ELR (cell line): Measurements from ENCODE around the gene MACROH2A1.

Experiments used
- DNase-seq: peaks from one replicate; pipeline ENCODE4 v3.0.0-alpha.2; 2015; ENCODE audit warnings: low read depth

MACROH2A1 gene

DNA sequence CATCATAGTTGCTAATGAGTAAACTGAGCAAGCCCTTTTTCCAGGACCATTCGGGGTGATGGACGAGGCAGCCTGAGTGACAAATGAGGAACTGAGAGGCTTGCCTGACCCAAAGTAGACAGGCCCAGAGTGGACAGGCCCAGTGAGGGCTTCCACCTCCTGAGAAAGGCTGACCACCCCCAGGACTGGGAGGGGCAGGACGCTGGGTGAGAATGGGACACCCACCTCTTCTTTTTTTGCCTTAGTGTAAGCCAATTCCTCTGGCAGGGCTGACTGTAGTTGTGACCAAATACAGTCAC lies 68.3 kb downstream of the MACROH2A1 start:
- DNase-seq, result no peak

DNA sequence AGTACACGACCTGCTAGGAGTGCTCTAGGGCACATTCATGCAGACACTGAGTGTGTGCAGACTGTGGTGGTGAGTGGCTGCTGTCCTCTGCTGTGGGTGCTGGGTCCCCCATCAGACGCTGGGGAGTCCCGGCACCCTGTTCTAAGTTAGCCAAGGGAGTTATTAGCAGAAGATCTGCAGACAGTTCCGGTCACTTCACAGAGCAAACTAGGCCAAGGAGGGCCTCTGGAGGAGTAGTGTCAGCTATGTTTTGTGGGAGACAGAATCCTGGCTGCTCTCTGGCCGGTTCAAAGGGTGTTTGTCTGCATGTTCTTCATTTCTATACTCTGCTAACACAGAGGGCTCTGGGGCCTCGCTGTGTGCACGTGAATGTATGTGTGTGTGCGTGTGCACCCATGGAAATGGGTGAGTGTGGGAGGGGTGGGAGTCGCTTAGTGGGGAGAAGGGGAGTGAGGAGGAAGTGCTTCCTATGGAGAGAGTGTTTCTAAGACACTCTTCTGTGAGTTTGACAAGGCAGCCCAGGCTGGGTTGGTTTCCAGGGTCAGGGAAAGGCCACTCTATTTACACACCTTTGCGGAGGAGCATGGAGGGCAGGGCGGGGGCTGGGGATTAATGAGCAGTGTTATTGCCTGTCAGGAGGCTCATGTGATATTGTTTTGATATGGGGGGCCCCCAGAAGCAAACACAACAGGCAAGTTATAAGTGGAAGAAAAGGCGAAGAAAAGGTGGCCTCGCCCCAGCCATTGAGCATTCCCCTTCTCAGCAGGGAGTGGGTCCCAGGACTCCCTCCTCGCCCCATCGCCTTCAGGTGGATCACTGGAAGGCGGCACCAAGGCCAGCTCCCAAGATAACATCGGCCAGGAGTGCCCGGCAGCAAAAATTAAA lies 68.9 kb downstream of the MACROH2A1 start:
- DNase-seq, result no peak

DNA sequence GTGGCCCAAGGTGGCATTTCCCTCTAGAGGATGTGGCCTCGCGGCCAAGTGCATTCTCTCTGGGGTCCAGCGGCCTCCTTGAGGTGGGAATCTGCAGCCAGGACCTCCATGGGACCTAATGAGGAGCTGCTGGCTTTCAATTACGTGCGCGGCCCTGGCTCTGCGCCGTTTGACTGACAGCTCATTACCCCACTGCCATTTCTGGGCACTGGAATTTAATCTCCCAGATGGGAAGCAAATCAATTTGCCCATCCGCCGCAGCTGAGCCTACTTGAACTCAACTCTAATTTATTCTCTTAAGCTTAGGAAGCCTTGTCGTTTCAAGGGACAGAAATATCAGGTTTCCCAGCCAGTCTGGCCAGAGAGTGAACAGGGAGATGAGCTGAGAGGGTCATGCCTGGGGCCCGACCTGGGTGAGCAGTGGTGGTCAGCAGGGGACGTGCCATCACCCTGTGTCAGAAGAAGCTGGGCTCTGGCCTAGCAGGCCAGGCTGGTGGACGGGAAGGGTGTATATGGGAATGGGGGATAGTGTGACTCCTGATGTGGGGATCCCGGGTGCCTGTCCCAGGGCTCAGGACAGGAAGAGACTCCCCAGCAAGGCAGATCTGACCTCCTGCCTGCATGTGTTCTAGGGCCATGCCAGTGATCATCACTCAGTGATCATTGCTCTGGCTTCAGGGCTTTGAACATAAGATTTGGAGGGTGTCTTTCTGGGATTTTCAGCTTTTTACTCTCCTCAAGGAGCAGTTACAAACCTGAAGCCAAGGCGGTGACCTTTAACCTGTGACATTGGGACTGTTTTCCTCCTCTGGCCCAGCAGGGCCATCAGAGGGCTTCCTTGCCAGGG lies 69.7 kb downstream of the MACROH2A1 start:
- no peak for DNase-seq

DNA sequence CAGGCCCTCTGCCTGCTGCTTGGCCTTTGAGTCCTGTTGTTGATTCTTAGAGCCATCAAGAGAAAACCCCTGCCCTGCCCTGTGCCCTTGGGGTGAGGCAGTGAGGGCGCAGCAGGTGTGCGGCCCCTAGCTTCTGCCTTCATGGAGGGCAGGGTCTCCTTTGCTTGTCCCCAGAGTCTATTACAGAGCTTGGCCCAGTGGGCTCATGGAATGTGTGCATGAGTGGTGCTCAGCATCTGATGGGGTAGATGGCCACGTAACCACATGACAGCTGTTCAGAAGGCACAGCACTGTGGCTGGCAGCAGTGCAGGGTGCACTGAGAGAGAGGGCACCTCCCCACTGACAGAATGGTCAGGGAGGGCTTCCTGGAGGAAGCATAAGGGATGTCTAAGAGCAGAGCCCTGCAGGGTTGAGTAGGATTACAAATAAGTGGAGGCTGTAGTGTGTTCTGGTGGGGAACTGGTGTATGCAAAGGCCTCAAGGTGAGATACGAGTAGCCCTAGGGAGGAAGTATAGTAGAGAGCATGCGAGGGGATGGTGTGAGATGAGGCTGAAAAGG lies 70.8 kb downstream of the MACROH2A1 start:
- DNase-seq, result no peak

DNA sequence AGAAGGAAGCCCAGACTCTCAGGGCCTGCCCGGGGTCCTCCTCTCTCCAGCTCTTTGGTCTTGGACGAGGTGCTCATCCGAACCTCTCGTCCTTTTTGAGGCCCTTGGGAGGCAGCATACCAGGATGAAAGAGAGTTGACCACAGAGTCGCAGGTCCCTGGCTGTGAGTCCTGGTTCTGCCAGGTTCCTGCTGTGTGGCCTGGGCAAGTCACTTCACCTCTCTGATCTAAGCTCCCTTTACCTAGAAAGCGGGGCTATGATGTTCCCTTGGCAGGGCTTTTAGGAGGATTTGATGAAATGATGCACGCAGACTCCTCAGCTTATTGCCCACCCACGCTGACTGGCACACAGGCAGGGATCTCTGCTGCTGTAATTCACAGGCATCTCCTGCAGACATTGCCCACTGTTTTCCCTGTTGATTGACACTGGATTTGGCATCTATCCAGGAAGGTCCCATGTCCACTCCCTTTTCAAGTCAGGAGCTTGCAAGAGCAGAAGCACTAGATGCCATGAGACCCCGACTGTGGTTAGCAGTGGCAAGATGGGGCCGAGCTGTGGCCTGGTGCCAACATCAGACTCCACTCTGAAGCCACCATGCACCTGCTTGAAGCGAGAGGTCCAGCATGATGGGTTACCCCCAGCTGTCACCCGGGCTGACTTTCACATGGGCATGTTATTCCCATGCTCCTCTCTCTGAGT lies 71.5 kb downstream of the MACROH2A1 start:
- no peak for DNase-seq

DNA sequence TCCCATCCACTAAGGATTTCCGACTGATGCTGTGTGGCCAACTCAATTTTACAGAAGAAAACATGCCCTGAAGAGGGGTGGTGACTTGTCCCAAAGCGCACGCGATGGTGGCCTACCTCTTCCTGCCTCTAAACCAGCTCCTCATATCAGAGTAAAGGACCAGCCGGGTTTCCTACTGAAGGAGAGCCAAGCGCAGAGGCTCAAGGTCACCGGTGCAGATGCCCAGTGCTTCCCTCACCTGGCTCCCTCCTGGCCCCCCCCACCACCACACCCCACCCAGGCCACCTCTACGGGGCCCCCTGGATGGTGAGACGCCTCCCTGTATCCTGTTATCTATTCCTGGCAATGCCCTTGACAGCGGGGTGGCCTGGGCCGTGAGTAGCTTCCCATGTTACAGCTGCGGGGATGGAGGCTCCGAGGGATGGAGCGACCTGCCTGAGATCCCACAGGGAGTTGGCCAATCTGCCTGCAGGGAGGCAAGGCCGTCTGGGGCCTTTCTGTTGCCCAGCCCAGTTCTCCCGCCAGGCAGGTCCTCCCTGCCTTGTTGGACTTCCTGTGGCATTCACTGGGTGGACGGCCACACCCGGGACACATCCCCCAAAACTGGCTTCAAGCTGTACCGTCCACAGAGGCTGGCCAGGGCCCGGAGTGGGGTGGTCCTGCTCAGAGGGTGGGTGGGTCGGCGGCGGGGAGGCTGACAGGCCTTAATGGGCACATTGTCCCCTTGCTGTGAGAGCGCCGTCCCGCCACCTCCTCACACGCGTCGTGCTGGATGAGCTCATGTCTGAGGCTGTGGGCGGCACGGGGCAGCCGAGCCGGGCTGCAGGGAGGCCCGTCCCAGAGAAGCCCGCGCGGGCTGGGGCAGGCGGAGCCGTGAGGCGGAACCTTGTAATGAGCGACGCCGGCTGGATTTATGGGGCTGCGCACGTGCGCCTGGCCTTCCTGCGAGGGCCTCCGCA lies 72.5 kb downstream of the MACROH2A1 start:
- no peak for DNase-seq

DNA sequence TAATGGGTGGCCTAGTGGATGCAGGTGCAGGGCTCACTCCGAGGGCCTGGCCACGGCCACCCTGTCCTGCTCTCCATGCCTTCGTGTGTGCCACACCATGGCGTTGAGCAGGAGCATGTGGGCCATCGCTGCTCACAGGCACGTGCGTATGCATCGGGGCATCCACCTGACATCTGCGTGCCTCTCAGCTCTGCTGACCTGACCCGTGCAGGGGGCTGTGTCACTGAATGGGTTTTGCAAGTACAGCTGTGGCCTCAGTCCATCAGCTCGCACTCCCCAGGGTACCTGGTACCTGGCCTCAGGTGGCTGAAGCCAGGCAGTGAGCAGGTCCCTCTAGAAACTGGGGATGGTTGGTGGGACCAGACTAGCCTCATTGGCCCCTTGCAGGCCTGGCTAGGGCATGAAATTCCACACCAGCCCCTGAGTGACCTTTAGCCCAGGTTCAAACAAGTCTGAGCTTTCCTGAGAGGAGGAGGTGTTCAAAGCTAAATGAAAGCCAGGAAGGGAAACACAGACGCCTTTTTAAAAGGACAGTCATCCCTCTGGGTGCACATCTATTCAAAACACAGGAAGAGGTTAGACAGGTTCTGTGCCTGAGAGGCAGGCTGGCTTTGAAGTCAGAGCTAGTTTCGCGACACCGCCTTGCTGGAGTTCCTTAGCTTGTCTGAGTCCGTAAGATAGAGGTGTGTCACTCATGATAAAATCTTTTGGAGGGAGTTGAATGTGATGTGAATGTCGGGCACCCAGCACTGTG lies 74.0 kb downstream of the MACROH2A1 start:
- no peak for DNase-seq

DNA sequence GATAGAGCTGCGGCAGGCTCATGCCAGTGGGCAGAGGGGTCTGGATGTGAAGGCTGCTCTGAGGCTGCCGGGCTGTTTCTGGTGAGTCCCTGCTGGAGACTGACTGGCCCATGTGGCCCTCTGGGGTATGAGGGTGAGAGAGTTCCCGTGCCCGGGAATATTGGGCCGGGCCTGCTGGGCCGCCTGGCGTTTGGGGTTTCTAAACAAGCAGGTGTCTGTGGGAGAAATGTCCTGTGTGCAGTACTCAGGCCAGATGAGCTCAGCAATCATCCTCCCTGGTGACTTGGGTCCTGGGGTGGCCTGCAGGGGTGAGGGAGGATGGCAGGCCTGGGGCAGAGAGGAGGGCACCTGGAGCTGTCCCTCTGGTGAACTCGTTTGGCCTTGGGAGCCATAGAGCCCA lies 74.9 kb downstream of the MACROH2A1 start:
- no peak for DNase-seq

DNA sequence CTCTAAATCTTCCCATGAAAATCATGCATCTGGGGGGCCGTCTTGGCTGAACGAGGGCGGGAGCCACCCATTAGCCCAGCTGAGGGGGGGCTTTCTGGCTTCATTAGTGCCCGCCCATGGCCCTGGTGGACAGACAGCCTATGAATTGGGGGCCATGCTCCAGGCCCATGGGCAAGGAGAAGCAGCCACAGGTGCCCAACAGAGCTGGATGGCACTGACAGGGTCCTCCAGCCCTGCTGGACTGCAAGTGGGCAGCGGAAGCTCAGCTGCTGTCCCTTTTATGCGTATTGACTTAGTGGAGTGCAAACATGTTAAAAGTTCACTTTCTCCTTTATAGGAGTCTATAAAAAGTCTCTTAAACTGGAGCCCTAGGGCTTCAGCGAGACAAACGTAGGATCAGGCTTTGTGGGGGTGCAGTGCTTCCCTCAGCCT lies 75.3 kb downstream of the MACROH2A1 start:
- no peak for DNase-seq

DNA sequence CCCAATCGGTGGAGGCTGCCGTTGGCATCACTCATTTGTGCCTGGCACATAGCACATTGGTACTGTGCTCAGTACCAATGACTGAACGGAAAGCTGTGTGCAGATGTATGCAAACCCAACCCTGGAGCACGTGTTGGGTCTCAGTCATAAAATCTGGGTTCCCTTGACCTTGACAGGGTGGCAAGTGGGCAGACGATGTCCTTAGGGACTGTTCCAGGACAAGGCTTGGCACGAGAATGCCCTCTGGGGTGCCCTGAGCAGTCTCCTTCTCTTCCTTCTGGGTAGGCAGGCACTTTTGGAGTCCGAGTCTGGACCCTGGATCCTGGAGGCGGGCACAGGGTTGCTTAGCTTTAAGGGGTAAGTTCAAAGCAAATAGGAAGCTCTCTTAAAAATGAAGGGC lies 75.8 kb downstream of the MACROH2A1 start:
- no peak for DNase-seq

DNA sequence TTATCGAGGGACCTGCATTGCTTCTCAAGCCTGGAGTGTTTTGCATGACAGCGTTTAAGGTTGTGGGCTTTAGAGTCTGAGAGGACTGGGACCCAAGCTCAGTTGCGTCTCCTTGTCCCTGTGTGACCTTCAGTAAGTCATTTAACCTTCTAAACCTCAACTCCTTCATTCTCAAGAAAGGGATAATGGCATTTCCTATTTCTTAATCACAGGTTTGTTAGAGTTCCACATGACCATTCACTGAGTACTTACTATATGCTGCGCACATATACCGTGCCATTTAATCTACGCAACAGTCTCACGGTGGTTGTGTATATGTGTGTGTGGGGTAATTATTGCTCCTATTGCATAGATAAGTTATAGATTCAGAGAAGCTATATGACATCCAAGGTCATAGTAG lies 76.3 kb downstream of the MACROH2A1 start:
- no peak for DNase-seq

DNA sequence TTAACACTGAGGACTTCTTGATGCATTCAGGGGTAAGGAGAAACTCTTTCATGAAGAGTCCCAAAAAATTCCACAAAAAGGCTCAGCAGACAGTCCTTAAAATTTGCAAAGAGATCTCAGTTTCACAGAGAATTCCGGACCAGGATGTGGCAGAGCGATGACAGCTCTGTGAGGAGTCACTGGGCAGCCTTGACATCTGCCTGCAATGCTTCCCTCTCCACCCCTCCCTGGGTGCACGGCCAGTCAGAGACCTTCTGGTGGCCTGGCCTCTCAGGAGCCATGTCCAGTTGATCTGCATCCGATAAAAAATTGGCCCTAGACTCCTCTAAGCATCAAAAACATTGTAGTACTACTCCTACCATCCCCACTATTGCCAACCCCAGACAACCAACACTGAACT lies 76.8 kb downstream of the MACROH2A1 start:
- no peak for DNase-seq

DNA sequence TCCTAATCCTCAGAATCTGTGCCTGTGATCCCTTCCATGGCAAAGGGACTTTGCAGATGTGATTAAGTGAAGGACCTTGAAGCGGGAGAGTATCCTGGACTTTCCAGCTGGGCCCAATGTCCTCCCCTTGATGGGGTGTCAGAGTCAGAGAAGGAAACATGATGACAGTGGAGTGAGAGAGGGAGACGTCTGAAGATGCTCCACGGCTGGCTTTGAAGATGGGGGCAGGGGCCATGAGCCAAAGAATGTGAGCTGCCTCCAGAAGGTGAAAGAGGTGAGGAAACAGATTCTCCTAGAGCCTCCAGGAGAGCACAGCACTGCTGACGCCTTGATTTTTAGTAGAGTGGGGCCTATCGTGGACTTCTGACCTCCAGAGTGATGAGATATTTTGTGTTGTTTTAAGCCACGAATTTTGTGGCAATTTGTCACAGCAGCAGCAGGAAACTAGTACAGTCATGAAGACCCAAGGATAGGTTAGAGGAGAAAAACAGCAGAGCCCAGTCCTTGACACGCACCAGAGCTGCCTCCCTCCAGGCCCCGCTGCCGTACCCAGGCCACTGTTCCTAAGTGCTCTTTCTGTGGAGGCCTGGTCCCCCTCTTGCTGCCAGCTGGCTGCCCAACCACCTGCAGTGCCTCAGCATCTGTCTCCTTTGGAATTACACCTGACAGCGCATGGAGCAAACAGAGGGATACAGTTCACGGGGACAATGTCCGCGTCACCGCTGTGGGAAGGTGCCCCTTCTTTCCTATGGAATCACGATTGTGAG lies 78.1 kb downstream of the MACROH2A1 start:
- no peak for DNase-seq

DNA sequence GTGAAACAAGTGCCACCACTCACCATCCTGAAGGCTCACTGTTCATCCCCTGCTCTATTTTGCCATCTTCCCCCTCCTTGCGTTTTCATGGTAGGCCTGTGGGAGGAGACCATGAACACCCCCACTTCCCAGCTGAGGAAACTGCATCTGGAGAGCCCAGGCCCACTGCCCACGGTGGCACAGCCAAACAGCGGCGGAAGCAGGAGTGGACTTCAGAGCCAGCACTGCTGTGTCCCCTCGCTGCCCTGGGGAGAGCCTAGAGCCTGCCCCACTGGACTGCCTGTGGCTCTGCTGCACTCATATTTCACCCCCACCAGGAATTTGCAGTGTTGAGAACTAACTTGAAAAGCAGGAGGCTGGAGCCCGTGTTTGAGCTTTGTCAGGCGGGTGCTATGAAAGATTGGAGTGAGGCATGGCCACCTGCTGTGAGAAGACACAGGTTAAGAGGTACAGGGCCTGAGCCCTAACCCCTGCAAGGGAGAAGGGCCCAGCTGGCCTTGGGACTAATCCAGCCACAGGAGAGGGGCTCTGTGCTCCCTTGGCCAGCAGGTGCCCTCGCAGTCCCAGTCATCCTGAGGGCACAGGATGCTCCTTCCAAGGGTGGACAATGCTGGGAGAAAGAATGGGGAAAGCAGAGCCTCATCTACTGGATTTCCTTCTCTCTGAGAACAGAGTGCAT lies 79.0 kb downstream of the MACROH2A1 start:
- DNase-seq, result peak; percentile 22

DNA sequence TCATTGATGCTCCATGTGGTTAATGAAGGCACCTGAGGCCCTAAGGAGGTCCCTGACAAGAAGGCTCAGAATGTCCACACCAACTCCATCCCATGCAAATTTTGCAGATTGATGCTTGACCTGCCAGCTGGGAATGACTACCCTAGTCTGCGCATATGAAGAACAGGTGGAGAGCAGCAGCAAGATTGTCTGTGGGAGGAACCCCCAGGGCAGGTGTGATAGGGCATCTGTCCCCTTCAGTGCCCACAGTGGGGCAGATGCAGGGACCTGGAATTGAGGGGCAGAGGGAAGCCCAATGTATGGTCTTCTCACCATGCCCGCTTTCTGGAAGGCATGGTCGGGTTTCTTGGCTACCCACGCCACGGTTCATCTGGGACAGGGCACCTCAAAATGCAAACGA lies 79.6 kb downstream of the MACROH2A1 start:
- DNase-seq, result no peak

DNA sequence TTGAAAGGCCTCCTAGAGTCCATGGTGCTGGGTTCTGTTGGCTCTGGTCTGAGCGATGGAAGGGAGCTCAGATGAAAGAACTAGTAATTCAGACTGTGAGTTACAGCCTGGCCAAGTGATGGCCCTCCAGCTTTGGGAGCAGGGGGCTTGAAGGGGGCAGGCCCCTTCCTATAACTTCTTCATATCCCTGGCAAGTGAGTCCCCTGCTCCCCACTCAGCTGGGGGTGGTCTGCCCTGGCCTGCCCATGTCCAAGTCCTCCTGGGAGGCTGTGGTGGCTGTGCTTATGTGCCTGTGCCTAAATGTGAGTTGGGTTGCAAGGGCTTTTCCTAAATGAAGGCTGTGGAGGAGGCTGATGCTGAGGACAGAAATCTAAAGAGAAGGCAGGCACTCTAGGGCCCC lies 80.1 kb downstream of the MACROH2A1 start:
- no peak for DNase-seq

DNA sequence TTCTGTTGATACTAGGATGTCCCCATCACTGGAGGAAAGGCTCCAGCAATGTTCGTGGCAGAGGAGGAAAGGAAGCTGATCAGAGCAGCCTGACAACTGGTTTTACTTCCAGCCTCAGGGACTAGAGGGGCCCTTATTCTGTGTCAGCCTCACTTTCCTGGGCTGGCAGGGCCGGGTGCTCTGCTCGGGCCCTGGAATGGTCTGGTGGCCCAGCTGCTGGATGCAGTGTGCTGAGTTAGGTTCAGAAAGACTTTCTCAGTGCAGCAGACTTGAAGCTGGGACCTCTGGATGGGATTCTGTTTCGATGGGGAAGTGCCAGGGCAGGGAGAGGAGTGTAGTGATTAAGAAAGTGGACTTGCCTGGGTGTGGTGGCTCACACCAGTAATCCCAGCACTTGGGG lies 81.0 kb downstream of the MACROH2A1 start:
- DNase-seq, result no peak

DNA sequence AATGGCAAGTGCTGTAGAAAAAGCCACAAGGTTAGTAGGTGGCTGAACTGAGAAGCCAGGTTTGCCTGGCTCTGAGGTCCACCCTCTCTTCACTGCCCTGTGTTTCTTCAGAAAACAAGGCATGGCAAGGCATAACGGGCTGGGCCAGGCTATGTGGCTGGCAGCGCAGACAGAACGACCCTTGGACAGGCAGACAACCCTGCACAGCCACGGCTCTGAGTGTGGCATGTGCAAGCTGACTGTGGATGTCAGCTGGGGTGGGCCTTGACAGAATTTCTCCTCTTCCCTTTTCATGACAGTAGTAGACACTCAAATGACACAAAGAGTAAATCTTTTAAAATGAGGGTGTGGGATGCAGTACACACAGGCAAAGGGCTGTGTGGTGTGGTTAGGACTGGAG lies 81.7 kb downstream of the MACROH2A1 start:
- no peak for DNase-seq

DNA sequence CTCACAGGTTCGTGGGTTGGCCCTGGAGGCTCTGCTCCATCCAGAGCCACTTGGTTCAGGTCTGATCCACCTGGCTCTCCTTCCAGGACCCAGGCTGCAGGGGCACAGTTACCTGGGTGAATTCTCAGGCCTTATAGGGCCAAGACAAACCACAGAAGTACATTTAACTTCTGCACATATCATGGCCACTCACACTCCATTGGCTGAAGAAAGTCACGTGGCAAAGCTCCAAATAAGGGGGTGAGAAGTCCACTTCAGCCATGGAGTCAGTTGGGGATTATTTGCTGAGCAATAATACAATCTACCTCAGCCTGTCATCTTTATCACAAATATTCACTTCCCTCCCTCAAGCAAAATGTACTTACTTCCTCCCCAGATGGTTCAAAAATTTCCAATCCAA lies 83.6 kb downstream of the MACROH2A1 start:
- no peak for DNase-seq
